BLaER1 treated with 17β-estradiol and CSF1 and Interleukin-3, amounts not matched to agents 10 nM and 100 nM (cell line): Measurements from ENCODE around the gene LPCAT3.
"Not testable (repeated sequence)": the region's sequence is repeated elsewhere in the genome, so short reads cannot be mapped to it uniquely, and the experiment has no call there.

ENCODE experiments used
- H3K27ac ChIP-seq, 11 experiments: shearing (Covaris generic); formaldehyde crosslinking; 2 replicates each; pipeline ENCODE4 v1.8.1; 2022
- H3K27me3 ChIP-seq, 11 experiments: shearing (Covaris generic); formaldehyde crosslinking; 2 replicates each; pipeline ENCODE4 v1.8.1; 2022
- H3K36me3 ChIP-seq, 11 experiments: shearing (Covaris generic); formaldehyde crosslinking; 2 replicates each; pipeline ENCODE4 v1.8.1; 2022
- H3K4me1 ChIP-seq, 10 experiments: shearing (Covaris generic); formaldehyde crosslinking; 2 replicates each; pipeline ENCODE4 v1.8.1; 2022
- H3K4me2 ChIP-seq, 11 experiments: shearing (Covaris generic); formaldehyde crosslinking; 2 replicates each; pipeline ENCODE4 v1.8.1; 2022
- H3K4me3 ChIP-seq, 10 experiments: shearing (Covaris generic); formaldehyde crosslinking; 2 replicates each; pipeline ENCODE4 v1.8.1; 2022
- H3K9ac ChIP-seq, 11 experiments: shearing (Covaris generic); formaldehyde crosslinking; 2 replicates each; pipeline ENCODE4 v1.8.1; 2022
- H3K9me3 ChIP-seq, 11 experiments: shearing (Covaris generic); formaldehyde crosslinking; replicated peaks in 1 of 11; 2 replicates each; pipeline ENCODE4 v1.8.1; 2022
- H4K20me1 ChIP-seq, 11 experiments: shearing (Covaris generic); formaldehyde crosslinking; 2 replicates each; pipeline ENCODE4 v1.8.1; 2022
- Cebpa-rat ChIP-seq, 11 experiments: shearing (Covaris generic); IDR thresholded peaks; 2 replicates each; pipeline ENCODE4 v1.8.1; 2022

LPCAT3 gene

DNA sequence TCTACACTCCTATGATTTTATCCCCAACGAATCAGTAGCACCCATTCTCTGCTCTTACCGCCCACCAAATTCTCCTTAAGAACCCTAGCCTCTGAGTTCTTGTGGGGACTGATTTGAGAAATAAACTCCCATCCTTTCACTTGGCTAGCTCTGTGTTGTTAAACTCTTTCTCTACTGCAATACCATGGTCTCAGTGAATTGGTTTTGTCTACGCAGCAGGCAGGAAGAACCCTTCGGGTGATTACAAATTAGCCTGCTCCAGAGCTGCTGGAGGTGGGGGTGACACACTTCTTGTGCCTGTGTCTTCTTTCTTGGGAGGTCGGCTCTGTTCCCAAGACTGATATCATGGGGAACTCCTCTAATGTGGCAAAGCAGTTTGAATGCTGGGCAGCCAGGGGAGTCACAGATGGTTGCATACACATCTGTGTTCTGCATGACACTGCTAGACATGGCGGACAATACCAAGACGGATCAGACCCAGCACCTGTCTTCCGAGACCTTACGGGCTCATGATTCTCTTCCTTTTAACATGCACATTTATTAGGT lies 40.6 kb upstream of the LPCAT3 start:
- H3K9me3 ChIP-seq: no peaks in the 10 kb centered on the region
- H3K27ac ChIP-seq: no peak overlapping the region; a peak in 2 of 22 replicates
- H3K36me3 ChIP-seq: no peaks in the 10 kb centered on the region
- no peak for TF ChIP-seq Cebpa-rat (IDR thresholded peaks at IDR 0.05)
- no peaks in the 10 kb centered on the region for H3K27me3 ChIP-seq
- H4K20me1 ChIP-seq: no peaks in the 10 kb centered on the region
- peaks cover 0 to 17% (median 0%) of the 10 kb centered on the region in 10 experiments; a peak in 6 of 20 replicates for H3K4me1 ChIP-seq
- no peak overlapping the region for H3K9ac ChIP-seq
- H3K4me2 ChIP-seq: peak overlapping the region in 5 of 11 experiments; percentile 6 to 69 (median 14); a peak in 5 of 22 replicates
- no peak overlapping the region for H3K4me3 ChIP-seq

GRCh38 chr12:7058163-7058845 lies 40.0 kb upstream of the LPCAT3 start:
- H3K36me3 ChIP-seq: no peaks in the 10 kb centered on the region
- H3K4me3 ChIP-seq: no peak overlapping the region
- H4K20me1 ChIP-seq: no peaks in the 10 kb centered on the region
- H3K9me3 ChIP-seq: no peaks in the 10 kb centered on the region
- no peak for TF ChIP-seq Cebpa-rat (IDR thresholded peaks at IDR 0.05)
- H3K4me2 ChIP-seq: peak overlapping the region in 4 of 11 experiments; percentile 11 to 69 (median 40); a peak in 5 of 22 replicates
- no peak overlapping the region; a peak in 2 of 22 replicates for H3K27ac ChIP-seq
- no peaks in the 10 kb centered on the region for H3K27me3 ChIP-seq
- H3K9ac ChIP-seq: no peak overlapping the region
- peaks cover 0 to 17% (median 0%) of the 10 kb centered on the region in 10 experiments; a peak in 6 of 20 replicates for H3K4me1 ChIP-seq

GRCh38 chr12:7055736-7056135 lies 37.5 kb upstream of the LPCAT3 start:
- peaks cover 0 to 17% (median 0%) of the 10 kb centered on the region in 10 experiments; a peak in 6 of 20 replicates for H3K4me1 ChIP-seq
- H3K9me3 ChIP-seq, H3K4me3 ChIP-seq, H3K9ac ChIP-seq, H3K36me3 ChIP-seq, H3K4me2 ChIP-seq, H4K20me1 ChIP-seq, H3K27ac ChIP-seq, H3K27me3 ChIP-seq: not testable (repeated sequence)

- Histone ChIP-seq H3K27ac (no peak overlapping the region), H3K4me2 (no peak overlapping the region), H4K20me1 (no peaks in the 10 kb centered on the region), H3K36me3 (no peaks in the 10 kb centered on the region), H3K4me1 (peaks cover 0 to 17% (median under 1%) of the 10 kb centered on the region in 10 experiments; a peak in 6 of 20 replicates), H3K4me3 (no peak overlapping the region), H3K9me3 (peaks cover 0 to 13% (median 6%) of the 10 kb centered on the region in 11 experiments; a peak in 9 of 22 replicates), H3K9ac (no peak overlapping the region), H3K27me3 (no peaks in the 10 kb centered on the region)
- TF ChIP-seq Cebpa-rat (IDR thresholded peaks at IDR 0.05): no peak
These were observed 36.6 kb upstream of the LPCAT3 start for GRCh38 chr12:7054925-7055324.

DNA sequence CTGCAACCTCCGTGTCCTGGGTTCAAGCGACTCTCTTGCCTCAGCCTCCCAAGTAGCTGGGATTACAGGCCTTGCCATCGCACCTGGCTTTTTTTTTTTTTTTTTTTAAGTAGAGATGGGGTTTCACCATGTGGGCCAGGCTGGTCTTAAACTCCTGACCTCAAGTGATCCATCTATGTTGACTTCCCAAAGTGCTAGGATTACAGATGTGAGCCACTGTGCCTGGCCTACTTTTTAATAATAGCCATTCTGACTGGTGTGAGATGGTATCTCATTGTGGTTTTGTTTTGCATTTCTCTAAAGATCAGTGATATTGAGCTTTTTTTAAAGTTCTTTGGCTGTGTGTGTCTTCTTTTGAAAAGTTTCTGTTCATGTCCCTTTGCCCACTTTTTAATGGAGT lies 31.7 kb upstream of the LPCAT3 start:
- H3K27ac ChIP-seq, H3K9ac ChIP-seq, H3K4me3 ChIP-seq, H3K36me3 ChIP-seq, H4K20me1 ChIP-seq, H3K27me3 ChIP-seq, H3K4me2 ChIP-seq: not testable (repeated sequence)
- H3K9me3 ChIP-seq: peaks cover 0 to 13% (median 6%) of the 10 kb centered on the region in 11 experiments; a peak in 9 of 22 replicates
- peaks cover 27 to 40% (median 32%) of the 10 kb centered on the region in 10 experiments for H3K4me1 ChIP-seq

DNA sequence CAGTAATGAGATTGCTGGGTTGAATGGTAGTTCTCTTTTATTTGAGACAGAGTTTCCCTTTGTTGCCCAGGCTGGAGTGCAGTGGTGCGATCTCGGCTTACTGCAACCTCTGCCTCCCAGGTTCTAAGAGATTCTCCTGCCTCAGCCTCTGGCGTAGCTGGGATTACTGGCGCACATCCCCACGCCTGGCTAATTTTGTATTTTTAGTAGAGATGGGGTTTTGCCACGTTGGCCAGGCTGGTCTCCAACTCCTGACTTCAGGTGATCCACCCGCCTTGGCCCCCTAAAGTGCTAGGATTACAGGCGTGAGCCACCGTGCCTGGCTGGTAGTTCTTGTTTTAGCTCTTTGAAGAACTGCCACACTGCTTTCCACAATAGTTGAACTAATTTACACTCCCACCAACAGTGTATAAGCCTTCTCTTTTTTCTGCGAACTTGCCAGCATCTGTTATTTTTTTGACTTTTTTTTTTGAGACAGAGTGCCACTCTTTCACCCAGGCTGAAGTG lies 31.2 kb upstream of the LPCAT3 start:
- Histone ChIP-seq H3K4me1 (peaks cover 27 to 40% (median 32%) of the 10 kb centered on the region in 10 experiments), H3K4me2 (peak overlapping the region in 1 of 11 experiments; percentile 93; a peak in 1 of 22 replicates), H3K9me3 (peaks cover 0 to 13% (median 6%) of the 10 kb centered on the region in 11 experiments; a peak in 9 of 22 replicates)
- H3K36me3 ChIP-seq, H3K27ac ChIP-seq, H4K20me1 ChIP-seq, H3K9ac ChIP-seq, H3K27me3 ChIP-seq, H3K4me3 ChIP-seq: not testable (repeated sequence)

DNA sequence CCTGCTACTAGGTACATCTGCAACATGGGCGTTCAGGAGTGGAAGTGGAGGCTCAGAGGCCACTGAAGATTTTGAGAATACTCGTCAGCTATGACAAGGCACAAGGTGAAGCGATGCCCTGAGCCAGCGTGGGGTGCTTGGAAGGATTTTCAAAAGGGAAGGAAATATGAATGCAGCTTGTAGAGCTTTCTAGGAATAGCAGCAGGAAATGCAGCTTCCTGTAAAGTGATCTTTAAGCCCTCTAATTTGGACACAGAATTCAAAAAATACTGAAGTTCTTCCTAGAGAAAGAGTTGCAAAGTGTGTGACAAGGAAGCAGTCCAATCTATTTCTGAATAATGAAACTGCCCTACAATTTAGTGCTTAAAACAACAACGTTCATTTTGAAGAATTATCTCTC lies 29.0 kb upstream of the LPCAT3 start:
- no peak for TF ChIP-seq Cebpa-rat (IDR thresholded peaks at IDR 0.05)
- no peaks in the 10 kb centered on the region for H3K36me3 ChIP-seq
- H4K20me1 ChIP-seq: peaks cover 0 to 5% (median 0%) of the 10 kb centered on the region in 11 experiments; a peak in 1 of 22 replicates
- peak overlapping the region in 7 of 10 experiments; percentile 4 to 42 (median 28); a peak in 8 of 20 replicates for H3K4me3 ChIP-seq
- peak overlapping the region; percentile 71 to 95 (median 83) for H3K4me2 ChIP-seq
- H3K27me3 ChIP-seq: no peaks in the 10 kb centered on the region
- H3K27ac ChIP-seq: peak overlapping the region in 7 of 11 experiments; percentile 26 to 58 (median 39); a peak in 11 of 22 replicates
- H3K4me1 ChIP-seq: peaks cover 27 to 40% (median 32%) of the 10 kb centered on the region in 10 experiments
- H3K9me3 ChIP-seq: peaks cover 0 to 13% (median 6%) of the 10 kb centered on the region in 11 experiments; a peak in 9 of 22 replicates
- H3K9ac ChIP-seq: peak overlapping the region in 10 of 11 experiments; percentile 0 to 50 (median 27); a peak in 11 of 22 replicates

DNA sequence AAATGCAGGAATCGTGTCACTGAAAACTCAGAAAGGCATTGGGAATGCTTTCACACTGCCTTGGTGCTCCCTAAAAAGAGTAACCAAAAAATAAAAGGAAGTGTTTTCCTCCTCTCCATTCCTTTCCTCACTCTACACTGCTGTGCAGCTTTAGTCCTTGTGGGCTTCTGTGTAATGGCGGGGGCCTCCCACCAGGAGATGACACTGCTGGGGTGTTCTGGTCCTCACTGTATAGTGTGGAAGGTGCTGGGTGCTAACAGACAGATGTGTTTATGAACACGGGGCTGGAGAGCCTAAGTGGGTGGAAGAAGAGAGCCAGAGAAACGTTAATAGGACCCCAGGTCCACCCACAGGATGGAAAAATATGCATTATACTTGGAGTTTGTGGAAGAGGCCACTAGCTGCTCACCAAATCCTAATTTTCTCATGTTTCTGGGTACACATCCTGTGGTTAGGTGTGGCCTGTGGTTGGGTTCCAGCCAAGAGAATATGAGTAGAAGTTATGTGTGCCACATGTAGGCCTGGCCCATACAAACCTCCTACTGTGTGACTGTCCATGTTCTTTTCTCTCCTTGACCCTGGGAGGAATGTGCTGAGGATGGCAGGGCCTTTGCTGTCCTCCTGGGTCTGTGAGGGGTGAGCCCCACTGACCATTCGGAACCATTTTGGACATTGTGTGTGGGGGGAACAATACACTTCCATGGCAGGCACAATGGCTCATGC lies 28.3 kb upstream of the LPCAT3 start:
- Histone ChIP-seq H3K4me2 (peak overlapping the region; percentile 71 to 95 (median 83)), H3K27ac (peak overlapping the region in 1 of 11 experiments; percentile 58; a peak in 1 of 22 replicates), H3K36me3 (no peaks in the 10 kb centered on the region), H3K27me3 (no peaks in the 10 kb centered on the region), H3K9me3 (peaks cover 0 to 13% (median 6%) of the 10 kb centered on the region in 11 experiments; a peak in 9 of 22 replicates), H3K4me1 (peaks cover 27 to 40% (median 32%) of the 10 kb centered on the region in 10 experiments), H3K9ac (no peak overlapping the region), H3K4me3 (peak overlapping the region in 1 of 10 experiments; percentile 42; a peak in 1 of 20 replicates), H4K20me1 (peaks cover 0 to 5% (median 0%) of the 10 kb centered on the region in 11 experiments; a peak in 1 of 22 replicates)
- no peak for TF ChIP-seq Cebpa-rat (IDR thresholded peaks at IDR 0.05)

DNA sequence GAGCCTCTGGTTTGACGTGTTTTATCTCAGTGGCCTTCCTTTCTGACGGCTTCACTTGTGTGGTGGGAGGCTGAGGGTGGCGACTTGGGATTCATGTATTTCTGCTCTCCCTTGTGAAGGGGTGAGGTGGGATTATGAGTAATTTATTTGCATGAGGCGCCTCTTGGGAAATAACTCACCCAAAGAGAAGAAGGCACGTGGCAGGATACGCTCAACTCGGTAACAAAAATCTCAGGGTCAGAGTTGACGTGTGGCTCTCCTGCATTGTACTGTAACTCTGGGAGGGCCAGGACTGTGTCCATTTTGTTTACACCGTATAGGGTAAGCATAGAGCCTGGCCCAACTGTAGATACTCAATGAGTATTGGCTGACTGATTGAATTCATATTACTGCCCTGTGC lies 27.6 kb upstream of the LPCAT3 start:
- TF ChIP-seq Cebpa-rat (IDR thresholded peaks at IDR 0.05): no peak
- Histone ChIP-seq H3K36me3 (no peaks in the 10 kb centered on the region), H3K27me3 (no peaks in the 10 kb centered on the region), H3K4me2 (peak overlapping the region in 9 of 11 experiments; percentile 71 to 95 (median 83); a peak in 17 of 22 replicates), H3K4me1 (peaks cover 27 to 40% (median 32%) of the 10 kb centered on the region in 10 experiments), H3K27ac (no peak overlapping the region), H3K4me3 (no peak overlapping the region), H4K20me1 (peaks cover 0 to 5% (median 0%) of the 10 kb centered on the region in 11 experiments; a peak in 1 of 22 replicates), H3K9ac (no peak overlapping the region), H3K9me3 (peaks cover 0 to 7% (median 5%) of the 10 kb centered on the region in 11 experiments; a peak in 8 of 22 replicates)
